NK-92 treated with Interleukin-12 subunit alpha and Interleukin-12 subunit beta, amount 100 ng/mL, for 24 hours (cell line): ENCODE data around the gene KCNMA1.

ENCODE experiments used
- DNase-seq: peaks from one replicate; lab custom pipeline; 2025; lab: John Stamatoyannopoulos, UW

Gene KCNMA1

DNA sequence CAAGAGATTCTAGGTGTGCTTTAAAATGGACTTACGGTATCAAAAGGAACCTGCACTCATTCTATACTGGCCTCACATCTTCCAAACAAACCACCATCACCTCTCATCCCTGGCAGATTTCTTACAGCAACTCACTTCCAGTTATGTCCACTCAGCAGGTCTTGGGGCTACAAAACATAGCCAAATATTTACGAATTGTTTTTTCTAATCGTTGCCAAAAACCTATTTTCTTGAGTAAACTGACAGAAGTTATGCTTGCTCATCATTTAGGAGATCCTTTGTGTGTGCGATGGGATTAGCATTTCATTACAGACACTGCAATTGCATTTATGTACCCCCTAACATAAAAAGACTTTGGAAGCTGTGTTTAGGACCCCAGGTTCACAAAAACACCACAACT is 2.7 kb downstream of the KCNMA1 start:
- no peak for DNase-seq

DNA sequence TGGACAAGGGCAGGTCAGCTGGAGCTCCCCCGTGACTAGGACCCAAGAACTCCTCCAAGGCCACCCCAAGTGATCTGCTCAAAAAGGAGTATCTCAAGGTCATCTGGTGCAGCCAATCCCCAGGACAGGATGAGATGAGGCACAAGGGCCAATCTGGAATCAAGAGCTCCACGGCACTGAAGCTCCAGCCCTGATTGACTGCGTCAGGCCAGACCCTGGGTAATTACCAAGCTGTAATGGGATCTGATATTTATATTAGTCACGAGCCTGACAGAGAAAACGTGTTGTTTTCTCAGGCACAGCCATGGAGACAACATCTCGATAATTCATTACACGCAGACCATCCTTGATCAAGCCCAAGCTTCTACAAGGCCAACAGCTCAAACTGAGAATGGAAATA is 4.2 kb downstream of the KCNMA1 start:
- no peak for DNase-seq

DNA sequence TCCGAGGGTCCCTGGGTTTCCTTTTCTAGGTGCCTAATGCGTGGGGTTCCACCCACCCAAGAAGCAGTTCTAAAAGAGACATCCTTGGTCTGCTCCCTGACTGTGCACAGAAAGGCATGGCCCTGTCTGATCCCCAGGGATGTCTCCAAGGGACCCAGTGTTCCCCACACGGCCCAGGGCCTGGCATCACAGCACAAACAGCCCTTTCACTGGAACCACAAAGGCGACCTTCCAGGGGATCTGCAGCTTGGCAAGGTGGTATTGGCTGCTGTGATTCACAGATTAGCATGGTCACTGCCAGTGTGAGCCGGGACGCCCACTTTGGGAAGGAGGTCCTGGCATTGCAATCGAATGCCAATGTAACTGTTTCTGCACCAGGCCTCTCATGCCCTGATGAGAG is 6.4 kb downstream of the KCNMA1 start:
- no peak for DNase-seq

DNA sequence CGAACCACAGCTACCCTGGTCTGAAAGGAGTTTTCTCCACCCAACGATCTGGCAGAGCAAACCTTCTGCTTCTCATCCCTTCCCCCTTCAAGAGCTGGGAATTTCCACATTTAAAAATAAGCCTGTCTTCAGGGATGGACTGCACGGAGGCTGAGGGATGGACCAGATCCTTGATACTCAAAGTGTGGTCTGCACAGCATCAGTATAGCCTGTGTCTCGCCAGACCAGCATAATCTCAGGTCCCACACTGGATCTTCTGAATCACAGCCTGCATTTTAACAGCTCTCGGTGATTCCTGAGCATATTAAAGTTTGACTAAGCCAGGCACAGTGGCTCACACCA is 7.1 kb downstream of the KCNMA1 start:
- no peak for DNase-seq

DNA sequence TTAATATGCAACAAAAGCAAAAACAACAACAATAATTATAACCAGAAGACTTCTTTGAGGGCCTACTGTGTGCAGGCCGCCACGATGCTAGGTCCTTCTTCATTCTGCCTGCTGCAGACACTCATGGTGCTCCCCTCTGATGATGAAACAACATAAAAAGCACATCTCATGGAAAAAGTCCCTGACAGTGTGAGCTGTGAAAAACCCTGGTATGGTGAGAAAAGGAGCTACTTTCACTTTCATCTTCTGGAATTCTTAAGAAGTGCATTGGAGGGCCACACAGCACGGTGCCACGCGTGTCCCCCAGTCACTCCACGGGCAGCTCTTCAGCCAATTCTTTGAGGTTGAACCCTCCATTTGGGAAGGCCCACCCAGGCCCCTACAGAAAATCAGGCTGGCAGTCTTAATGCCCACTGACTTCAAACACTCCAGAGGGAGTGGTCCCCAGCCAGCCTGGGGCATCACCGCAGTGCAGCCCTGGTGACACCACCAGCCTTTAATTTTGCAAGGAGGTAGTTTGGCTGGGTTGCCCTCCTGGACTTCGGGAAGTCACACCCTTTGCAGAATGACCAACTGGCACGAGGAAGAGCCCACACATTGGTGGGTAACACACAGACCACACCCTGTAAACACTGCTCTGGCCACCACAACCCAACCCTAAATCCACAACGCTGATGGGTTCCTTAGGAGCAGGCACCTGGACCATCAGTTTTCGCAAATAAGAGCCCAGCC is 7.7 kb downstream of the KCNMA1 start:
- no peak for DNase-seq

DNA sequence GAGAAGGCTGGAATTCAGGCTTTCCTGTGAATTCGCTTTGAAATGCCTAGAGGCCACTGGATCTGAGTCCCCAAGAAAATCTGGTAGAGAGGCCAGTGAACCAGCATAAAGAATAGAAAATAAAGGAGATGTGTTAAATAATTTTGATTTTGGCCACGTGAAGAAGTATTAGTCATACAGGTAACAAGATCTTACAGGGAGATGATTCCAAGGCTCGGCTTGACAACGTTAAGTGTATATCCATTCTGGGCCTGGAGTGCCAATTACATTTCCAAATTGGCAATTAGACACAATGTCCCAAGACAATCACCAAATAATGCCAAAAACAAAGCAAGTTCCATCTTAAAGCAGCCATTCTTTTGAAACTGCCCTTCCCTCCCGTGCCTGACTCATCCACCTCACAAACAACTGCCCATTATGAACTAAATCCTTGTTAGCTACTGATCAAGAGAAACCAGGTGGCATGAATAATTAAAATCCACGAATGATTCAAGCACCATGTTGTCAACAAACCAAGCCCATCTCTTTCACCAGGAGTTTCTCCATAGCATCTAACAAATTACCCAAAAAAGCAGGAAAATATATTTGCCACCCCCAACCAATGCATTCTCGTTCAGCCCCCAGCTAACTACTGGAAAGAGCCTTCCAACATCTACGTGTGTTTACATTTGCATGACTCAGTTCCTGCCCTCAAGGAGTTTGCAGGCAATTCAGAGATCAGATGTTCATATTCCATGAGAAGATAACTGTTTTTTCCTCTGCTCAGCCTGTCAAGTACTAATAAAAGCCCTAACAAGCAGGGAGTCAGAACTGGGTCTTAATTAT is 8.5 kb downstream of the KCNMA1 start:
- no peak for DNase-seq

DNA sequence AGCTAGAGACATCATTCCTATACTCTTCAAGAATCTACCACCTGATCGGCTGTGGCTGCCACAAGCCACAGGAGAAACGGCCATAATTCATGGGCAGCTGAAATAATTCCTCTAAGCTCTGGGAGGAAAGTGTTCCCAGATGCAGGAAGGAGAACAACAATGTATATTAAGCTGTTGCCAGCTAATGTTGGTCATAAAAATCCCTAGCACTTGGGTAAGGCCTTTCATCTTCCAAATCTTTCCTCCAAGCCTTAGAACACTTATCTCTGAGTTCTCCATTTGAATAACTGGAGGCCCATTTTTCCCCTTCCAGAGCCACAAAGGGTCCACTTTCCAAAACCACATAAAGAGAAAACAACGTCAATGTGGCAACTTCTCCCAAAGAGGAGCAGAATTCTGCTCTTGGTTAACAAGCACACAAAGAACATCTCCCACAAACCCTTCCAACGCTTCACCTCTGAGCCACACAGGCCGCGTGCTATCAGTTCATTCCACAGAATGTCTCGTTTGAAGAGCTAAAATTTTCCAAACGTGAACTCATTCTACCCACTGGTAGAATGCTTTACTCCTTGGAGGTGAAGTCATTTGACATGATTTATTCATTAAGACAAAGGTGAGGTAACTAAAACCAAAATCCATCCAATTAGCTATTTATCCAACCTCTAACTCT is 11.2 kb downstream of the KCNMA1 start:
- no peak for DNase-seq

DNA sequence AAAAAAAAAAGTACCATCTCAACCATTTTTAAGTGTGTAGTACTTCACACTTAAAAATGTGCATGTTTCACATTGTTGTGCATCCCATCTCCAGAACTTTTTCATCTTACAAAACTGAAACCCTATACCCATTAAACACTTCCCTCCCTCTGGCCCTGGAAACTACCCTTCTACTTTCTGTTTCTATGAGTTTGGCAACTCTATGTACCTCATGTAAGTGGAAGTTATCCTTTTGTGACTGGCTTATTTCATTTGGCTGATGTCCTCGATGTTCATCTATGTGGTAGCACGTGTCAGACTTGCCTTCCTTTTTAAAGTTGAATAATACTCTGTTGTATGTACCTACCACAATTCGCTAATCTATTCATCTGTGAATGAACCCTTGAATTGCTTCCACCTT is 12.2 kb downstream of the KCNMA1 start:
- DNase-seq, result no peak

DNA sequence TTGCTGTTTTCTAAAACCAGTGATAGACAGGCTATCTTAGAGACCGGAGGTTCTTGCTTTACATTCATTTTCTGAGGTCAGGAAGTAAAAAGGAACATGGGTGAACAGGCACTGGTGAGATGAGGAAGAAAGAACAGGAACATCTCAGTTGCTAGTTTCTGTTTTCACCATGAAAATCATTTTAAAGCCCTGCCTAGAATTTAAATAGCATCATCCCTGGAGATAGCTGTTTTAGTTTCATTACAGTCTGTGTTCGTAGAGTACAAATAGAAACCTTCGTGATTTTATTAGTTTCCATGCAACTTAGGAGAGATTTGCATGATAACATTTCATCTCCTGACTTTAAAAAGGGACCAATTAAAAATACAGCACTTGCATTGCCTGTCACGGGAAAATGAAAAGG is 14.7 kb downstream of the KCNMA1 start:
- no peak for DNase-seq

DNA sequence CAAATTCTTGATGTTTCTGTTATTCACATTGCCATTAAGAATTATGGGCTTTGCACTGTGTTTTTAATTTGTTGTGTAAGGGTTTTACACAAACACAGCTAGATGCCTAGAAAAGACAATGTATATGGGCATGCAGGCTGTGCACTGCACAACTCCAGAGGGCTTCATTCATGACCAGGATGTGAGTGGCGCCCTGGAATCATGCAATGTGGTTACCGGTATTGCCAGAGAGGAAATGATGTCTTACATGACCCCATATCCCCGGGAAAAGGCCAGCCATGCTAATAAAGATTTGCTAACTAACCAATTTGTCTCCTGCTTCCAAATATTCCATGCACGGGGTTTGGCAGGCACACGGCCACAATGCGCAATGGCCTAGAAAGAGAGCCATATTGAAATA is 16.9 kb downstream of the KCNMA1 start:
- no peak for DNase-seq

DNA sequence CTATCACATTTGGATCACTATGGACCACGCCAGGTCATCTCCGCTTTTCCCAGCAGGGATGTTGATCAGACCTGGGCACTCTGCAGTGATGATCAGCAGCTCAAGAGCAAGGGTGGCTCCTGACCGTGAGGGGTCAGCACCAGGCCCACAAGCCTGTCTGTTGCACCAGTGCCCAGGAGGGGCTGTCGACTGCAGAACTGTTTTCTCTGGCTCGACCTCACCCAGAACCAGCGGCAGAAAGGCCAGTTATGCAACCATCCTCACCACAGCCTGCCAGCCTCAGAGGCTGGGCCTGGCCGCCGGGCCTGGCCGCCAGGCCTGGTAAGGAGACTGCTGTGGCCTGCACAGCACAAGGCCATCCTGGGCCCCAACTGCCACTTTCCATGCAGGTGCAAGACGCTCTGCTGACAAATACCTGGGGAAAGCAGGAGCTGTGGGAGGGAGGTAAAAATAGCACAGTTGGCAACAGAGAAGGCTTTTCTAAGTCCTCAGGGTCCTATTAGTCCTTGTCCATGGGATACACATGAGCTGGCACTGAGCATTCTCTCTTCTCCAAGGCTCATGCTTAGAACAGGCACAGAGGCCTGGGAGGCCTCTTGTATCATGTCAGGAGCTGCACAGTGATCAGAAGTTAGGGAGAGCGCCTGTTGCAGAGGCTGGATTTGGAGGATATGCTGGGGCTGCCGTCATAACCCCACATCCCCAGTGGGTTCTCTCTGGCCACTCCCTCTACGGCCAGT is 17.5 kb downstream of the KCNMA1 start:
- no peak for DNase-seq

DNA sequence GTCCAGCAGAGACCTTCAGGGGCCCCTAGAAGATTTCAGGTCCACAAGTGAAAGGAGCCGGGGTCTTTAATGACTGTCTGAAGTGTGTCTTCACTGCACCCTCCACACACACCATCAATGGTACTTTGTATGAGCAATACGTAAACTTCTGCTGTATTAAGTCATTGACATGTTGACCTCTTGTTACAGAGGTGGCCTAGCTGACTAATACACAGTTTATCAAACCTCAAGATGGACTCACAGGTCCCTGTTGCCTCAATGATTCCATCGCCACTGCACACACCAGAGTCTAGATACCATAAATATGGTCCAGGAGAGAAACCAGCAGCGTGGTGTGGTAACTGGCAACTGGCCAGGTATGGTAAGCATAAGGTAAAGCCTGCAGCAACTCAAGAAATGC is 19.5 kb downstream of the KCNMA1 start:
- DNase-seq, result no peak

DNA sequence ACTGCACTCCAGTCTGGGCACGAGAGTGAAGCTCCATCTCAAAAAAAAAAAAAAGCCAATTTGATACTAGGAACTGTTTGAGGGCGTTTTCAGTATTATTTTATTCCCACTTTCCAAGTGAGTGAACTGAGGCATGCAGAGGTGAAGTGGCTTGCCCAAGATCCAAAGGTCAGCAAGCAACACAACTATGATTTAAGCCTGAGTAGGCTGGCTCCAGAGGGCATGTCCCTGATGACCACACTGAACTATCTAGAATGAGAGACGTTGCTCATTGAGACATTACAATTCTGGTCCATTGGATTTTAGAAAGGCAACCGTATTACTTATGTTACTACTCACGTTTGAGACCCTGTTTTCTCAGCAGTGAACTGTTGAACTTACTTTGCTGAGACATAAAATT is 20.8 kb downstream of the KCNMA1 start:
- no peak for DNase-seq

DNA sequence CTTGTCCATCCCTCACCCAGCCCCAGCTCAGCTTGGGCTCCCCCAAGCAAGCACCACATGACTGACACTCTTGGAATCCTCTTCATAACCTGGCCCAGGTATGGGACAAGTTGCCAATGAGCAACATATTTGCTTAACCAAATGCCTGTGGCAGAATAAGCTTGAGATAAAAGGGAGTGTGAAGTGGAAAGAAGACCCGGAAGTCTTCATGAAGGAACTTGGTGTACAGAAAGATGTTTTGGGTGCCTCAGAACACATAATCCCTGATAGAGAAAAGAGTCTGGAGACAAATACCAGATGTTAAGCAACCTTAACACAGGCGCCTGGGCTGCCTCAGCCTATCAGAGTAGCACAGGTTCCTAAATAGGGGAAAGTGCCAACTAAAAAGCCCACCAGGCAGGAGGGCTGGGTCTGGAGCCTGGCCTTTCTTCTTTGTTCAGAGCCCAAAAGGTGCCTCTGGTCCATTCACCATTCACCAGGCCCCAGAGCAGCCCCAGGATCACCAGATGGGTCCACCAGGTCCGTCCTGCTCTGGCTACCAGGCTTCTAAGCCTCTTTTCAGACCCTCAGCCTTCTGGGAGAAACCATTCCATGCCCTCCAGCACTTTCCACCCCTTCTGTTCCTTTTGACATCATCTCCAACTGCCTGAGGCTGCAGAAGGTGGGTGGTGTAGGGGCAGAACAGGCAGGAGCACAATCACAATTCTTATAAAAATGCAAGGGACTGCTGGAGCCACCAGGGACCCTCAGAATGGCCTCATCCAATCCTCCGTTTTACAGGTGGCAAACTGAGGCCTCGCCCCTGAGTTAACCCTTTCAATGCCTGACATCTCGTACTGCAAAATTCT is 22.6 kb downstream of the KCNMA1 start:
- no peak for DNase-seq

DNA sequence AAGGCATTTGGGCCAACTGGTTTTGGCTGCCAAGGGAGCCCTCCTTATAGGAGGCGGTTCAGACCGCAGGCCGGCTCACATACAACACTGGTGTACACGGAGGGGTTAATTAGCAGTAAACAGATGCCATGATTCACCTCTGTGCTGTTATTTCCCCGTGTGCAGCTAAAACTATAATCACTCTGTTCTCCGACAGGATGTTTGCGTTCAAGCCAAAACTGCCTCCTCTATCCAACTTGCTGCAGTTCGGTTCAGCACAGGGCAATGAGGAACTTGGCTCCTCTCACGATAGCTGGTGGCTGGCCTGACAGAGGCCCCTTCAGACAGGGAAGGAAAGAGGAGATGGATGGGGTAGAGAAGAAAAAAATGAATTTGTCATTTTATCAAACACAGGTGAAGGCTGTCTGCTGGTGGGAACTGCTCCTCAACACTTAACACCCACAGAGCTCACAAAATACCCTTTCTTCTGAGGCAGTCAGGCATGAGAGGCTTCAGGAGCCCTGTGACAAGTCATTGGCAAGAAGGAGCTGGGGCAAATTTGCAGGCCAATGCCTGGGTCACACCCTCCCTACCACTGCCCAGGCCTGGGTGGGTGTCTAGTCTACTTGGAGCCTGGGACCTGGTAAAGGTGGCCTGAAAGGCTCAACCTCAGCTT is 24.0 kb downstream of the KCNMA1 start:
- no peak for DNase-seq

DNA sequence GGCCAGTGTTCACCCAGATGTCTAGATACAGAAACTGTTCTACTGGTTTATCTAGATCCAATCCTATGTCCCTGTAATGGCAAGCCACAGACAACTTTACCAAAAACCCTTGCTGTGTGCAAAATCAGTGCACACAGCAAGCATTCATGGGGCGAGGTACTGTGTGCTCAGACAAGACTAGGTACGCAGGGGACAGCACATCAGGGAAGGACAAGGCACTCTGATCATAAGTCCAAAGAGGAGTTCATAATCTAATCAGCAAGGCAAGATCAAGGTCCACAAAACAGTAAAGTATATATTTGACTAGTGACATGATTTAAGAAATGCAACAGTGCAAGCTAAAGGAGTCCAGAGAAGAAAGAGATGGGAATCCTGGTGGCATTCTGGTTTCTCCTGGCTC is 25.9 kb downstream of the KCNMA1 start:
- no peak for DNase-seq

DNA sequence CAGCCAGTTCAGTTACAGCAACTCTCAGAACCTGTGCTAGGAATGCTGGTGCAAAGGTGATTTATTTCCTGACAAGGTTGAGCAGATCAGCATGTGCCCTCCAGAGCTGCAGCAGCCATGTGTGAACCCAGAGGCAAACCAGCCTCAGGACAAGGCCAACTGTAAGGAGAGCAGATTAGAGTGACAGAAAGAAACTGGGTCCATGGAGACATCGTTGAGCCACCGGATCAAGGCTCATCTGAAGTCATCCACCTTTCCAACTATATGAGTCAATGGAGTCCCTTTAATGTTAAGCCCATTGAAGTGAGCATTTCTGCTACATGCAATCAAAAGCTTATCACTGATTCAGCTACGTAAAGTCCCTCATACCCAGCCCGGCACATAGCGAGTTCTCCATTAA is 26.4 kb downstream of the KCNMA1 start:
- DNase-seq, result no peak

DNA sequence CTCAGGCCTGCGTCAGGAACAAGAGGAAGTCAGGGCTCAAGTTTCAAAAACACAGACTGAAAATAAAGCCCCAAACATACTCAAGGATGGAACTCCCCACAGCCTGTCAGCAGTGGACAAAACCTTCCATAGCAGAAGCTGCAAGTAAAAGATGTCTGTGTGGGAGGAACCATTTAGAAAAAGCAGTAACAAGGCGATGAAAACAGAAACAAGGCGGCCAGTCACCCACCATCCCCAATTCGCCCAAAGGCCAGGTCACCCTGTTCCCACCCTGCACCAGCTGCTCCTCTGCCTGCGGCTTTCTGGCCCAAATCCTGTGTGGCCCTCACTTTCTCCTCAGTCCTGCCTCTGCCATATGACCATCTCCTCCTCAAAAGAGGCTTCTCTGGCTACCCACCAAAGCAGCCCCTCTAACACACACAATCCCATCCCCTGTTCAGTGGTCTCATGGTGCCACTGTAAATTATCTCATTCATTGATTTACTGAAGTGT is 27.8 kb downstream of the KCNMA1 start:
- DNase-seq, result no peak

DNA sequence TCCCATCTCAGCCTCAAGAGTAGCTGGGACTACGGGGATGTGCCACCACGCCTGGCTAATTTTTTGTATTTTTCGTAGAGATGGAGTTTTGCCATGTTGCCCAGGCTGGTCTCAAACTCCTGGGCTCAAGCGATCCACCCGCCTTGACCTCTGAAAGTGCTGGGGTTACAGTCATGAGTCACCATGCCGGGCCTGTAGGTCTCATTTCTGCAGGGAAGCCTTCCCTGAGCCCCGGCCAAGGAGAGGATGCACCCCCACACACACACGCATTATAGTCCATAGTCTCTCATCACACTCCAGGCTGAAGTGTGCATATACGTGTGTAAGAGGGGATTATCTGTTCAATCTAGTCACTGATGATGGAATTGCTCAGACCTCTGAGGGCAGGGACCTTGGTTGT is 29.3 kb downstream of the KCNMA1 start:
- DNase-seq, result no peak

DNA sequence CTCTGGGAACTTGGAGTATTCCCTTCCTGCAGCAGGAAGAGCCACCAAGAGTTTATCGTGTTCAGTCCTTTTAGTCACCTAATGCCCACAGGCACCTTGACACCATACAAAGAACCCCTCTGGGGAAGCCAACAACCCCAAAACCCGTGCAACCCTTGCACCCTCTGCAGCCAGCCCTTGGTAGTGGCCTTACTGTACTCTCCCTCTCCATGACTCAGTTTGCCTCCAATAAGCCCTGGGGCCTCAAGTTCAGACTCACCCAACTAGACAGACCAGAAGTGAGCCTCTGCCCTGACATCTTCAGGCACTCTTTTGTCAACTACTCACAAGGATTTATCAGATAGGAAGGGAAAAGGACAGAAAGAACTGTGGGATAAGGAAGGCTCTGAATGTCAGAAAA is 30.9 kb downstream of the KCNMA1 start:
- DNase-seq, result no peak

DNA sequence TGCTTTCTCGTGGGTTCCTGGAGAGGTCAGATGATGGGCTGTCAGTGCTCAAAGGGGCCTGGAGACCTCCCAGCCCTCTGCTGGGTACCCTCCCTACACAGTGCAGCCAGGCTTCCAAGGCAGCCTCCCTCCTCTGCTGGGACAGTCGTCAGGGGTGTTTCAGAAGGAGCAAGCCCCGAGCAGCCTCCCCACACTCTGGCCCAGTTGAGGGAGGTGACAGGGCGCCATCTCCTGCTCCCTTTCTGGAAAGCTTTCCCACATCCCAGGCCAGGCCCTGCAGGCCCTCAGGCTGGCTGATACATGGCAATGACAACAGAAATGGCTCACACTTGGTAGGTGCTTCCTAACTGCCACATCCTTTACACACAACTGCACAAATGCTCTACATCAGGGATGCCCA is 32.1 kb downstream of the KCNMA1 start:
- no peak for DNase-seq
